Glomerular visceral epithelial cell (primary cell): Measurements from ENCODE around the gene SKI.

Experiments used
- DNase-seq: peaks from one replicate; pipeline ENCODE4 v3.0.0-alpha.2; 2016; ENCODE audit errors: extremely low spot score

SKI gene

DNA sequence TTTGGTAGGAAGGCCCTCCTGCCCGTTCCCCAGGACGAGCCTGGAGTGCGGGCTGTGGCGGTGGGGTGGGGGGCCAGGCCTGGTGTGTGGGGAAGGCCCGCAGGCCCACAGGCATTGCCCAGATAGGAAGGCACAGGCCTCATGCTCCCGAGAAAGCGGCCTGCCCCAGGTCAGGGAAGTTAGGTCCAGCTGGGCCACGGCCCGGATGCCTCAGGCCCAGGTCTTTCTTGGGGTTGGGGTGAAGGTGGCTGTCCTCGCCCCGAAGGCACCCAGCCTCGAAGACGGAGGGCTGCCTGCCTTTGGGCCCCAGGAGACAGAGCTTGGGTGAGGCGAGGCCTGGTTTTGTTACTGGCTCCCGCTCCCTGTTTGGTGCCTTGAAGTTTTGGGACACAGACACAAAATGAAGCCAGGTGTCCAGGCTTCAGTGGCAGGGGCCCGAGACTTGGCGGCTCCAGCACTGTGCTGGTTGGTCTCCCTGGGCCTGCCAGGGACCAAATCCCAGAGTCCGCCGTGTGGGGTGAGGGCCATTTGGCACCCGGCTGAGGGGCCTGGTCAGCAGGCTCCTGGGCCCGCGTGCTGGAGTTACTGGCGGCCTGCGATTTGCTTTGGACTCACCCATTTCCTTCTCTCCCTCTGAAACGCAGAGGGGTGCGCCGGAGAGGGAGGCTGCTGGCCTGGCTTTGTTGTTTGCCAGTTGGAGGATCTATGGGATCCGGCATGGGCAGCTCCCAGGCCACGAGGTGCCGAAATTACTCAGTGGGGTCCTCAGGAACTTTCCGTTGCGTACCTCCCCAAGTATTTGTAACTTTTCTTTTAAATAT, 2.0 kb downstream of the SKI start:
- DNase-seq, result peak; percentile 33

DNA sequence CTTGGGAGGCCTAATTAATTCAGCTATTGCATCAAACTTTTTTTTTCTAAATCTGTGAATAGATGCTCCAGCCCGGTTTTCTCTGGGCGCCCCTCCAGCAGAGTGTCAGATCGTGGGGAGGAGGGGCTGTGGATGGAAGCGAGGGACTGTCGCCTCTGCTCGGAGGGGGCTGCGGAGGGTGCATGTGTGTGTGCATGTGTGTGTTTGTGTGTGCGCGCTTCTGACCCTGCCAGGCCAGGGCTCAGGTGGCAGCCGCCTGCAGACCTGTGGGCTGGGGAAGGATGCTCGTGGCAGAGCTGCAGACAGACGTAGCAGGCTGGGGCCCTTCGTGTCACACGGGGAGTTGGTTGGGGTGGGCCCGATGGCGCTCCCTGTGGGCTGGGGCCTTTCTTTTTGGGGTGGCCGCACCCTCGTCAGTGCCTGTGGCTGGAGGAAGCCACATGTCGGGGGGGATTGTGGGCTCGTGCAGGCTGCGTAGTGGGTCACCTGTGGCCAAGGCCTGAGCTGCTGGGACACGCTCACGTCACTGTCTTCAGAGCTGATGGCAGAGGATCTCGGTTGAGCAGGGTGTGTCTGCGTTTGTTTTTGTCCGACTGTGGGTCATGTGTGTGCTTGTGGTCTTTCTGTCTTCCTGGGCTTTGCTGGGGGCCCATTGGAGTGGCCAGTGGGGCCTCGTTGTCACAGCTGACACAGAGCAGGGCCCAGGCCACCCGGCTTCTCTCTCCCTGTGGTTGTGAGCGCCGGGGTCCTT, 2.8 kb downstream of the SKI start:
- DNase-seq, result peak; percentile 22

DNA sequence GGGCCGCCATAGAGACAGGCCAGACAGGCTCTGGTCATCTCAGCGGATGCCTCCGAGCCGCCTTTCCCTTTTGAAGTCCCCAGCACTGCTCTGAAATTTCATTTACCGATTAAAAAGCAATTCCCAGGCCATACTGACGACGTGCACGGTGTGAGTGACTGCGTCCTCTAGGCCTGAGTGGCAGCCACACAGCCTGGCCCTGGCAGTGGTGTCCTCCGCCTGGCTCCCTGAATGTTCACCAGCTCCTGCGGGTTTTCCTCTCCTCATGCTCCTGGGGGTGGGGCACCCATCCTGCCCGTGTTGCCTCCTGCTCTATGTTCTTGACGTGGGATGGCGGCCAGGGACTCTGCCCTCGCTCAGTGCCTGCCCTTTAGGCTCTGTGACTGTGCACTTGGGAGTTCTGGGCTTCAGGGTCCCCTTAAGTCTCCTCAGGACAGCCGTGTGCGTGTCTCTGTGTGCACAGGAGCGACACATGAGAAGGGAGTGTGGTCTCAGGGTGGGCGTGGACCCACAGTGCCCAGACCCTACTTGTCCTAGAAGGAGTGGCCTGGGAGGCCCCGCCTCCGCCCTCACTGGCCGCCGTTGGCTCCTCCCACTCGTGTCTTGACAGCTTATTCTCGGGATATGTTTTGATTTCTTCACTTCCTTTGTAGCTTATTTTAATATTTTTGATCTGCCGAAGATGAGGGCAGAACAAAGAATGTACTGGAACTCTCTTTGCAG, 3.6 kb downstream of the SKI start:
- DNase-seq, result peak; percentile 71

DNA sequence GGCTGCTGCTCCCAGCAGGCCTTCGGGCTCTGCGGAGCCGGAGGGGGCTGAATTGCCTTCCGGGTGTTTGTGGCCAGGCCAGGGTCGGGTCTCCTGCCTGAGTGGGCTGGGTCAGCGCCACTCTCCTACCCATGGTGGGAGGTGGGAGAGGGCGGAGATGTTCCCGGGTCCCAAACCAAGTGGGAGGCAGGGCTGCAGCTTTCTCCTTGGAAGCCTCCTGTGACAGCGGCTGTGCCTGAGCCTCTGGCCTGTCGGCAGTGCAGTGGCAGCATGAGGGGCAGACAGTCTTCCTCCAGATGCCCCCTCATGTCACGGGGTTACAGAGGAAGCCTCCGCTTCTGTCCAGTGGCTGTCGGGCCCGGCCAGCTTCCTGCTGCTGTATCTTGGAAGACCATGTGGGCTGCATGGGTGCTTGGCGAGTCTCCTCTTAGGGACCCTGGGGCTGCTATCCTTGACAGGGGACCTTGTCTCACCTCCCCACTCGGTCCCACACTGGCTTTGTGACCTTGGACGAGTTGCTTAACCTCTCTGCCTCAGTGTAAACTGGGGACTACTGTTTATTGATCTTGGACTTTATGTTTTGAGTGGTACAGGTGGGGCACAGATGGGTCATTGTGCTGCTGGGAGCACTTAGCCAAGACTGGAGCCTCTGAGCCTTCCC, 4.3 kb downstream of the SKI start:
- no peak for DNase-seq

DNA sequence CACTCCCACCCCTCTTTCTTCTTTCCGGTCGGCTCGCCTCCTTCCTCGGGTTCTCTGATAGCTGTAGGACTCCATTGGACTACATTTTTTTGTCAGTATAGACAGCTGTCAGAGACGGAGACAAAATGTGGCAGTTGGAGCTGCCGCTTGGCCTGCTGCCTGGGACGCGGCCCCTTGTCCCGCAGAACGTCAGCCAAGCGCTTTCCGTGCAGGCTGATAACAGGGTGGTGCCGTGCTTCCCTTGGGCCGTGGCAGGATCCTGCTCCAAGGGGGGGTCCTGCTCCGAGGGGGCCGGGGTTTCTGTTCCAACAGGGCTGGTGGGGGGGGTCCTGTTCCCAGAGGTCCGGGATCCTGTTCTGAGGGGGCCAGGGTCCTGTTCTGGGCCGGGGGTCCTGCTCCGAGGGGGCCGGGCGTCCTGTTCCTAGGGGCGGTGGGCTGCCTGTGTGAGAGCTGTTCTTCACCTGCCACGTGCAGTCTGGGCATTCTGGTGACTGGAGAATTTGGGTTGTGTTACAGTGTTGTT, 4.9 kb downstream of the SKI start:
- DNase-seq, result no peak

DNA sequence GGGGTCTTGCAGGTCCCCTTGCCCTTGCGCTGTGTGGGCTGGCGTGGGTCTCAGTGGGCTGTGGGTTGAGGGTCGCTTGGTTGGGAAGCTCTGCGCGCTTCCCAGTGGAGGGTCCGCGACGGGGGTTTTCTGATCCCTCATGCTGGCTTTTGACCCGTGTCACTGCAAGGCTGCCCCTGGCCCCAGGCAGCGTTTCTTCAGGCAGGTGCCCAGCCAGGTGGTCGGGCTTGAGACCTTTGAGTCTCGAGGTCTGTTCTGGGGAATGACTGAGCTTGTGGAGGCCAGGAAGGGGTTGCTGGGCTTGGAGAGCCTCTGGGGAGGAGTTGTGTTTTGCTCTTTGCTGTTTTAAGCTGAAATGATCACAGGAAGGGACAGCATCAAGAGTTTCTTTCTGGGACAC, 5.3 kb downstream of the SKI start:
- no peak for DNase-seq

DNA sequence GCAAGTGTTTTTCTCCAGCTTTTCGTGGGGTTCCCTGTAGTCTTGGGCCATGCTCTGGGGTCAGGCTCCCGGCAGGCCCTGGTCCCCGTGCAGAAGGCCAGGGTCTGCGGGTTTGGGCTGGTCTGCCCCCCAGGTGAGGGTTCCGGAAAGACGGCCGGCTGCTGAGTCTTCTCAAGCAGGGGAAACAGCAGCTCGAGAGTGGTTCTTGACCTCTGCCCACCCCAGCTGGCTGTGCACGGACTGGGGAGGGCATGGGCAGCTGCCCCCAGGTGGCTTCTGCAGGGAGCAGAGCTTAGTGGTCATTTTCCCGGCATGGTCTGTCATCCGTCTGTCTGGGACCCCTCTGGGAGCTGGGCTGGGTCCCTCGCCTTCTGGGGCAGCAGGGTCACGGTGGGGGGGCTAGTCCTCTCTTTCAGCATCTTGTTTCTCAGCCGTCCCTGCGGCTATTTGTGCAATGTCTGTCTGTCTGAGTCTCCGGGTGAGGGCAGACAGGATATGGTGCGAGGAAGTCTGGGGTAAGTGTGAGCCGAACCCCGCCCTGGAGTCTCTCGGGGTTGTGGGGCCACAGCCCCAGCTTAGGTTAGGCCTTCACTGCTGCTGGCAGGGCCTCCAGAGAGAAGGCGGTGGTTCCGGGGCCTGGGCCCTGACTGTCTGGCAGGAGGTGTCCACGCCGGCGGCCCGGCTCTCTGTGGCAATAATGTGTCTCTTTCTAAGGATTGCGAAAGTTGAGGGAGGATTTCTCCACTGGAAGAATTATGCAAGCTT, 6.1 kb downstream of the SKI start:
- DNase-seq, result peak; percentile 78

DNA sequence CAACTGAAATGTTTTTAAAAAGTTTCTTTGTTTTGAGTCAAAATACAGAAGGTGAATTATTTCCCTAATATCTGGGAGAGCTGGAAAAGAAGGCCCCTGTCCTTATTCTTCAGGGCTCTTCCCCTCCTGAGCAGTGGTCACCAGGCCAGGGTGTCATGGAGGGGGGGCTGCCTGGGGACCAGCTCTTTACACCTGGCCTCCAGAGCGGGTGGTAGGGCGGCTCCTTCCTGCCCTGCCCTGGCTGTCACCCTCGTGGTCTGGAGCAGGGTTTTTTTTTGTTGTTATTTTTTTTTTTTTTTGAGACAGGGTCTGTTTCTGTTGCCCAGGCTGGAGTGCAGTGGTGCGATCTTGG, 6.6 kb downstream of the SKI start:
- no peak for DNase-seq

DNA sequence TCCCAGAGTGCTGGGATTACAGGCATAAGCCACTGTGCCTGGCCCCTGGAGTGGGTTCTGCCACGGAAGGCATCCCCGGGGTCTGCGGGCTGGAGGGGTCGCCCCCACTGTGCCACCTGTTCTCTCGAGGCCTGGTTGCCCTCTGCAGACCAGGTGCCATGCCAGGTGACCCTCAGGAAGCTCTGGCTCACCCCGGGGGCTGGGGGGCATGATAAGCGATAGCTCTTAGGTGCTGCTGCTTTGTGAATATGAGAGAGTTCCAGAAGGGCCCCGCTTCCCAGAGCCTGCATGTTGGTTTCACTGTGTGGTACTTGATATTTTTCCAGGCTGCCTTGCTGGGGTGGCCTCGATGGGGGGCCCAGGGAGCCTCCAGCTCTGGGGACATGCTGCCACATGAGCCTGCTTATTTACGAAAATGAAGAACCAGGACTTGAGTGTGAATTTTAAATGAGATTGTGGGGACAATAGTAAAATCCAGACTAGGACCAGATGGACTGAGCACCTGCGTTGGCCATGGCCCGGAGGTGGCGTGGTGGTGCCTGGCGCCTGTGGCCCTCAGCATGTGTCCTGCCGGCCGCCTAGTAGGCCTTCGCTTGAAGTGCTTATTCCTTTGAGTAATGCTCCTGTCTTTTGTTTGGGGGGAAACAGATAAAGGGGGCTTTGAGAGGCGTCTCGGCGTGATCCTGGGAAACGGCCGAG, 7.3 kb downstream of the SKI start:
- DNase-seq, result no peak

DNA sequence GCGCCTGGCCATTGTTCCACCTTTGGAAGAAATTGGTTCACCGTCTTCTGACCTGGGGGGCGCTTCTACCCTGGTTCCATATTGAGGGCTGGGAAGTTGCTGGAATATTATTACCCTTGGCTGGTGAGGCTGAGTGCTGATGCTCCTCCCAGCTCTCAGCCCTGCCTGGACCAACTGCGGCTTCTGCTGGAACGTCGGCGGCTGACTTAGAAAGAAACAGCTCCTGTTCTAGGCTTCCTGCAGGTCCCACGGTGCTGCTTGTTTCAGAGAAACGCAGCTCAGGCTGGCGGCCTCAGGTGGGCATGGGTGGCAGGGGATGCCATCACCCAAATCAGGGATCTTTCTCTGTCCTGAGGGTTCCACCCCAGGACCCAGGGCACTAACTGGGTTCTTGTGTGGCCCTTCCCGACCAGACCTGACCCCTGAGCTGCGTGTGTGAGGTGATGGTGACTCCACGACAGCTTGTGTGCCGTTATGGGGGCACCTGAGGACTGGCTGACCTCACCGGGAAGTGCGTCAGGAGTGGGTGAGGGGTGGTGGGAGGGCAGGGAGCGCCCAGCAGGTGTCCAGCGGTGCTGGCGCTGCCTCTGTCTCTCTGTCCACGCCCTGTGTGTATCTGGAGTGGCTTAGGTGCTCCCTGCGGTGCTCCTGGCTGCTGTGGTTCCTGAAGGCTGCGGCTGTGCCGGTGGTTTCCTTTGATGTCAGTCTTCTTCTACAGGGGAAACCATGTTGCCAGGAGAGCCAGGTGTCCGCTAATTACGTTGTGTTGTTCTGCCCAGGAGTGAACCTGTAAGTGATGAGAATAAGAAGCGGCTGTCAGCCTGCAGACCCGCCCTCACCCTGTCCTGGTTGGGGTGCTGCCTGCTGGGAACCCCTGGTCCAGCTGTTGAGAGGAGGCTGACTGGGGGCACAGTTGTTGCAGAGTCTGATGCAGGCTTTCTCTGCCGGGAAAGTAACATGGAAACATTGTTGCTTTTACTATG, 8.9 kb downstream of the SKI start:
- no peak for DNase-seq

DNA sequence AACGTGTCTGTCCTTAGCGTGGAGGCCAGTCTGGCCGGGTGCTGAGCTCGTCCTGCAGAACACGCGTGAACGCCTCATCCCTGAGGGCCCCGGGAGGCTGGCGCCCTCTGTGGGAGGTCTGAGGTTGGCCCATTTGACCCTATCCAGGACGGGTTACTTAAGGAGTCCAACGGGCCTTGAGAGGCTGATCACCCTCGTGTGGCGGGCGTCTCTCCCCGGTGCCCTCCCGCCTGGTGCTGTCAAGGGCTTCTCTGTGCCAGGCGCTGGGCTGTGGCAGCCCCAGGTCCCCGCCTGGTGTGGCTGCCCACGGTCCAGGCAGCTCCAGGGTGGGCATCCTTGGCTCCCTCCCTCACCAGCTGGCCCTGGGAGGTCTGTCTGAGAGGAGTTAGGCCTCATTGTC, 9.7 kb downstream of the SKI start:
- peak; percentile 19 for DNase-seq

DNA sequence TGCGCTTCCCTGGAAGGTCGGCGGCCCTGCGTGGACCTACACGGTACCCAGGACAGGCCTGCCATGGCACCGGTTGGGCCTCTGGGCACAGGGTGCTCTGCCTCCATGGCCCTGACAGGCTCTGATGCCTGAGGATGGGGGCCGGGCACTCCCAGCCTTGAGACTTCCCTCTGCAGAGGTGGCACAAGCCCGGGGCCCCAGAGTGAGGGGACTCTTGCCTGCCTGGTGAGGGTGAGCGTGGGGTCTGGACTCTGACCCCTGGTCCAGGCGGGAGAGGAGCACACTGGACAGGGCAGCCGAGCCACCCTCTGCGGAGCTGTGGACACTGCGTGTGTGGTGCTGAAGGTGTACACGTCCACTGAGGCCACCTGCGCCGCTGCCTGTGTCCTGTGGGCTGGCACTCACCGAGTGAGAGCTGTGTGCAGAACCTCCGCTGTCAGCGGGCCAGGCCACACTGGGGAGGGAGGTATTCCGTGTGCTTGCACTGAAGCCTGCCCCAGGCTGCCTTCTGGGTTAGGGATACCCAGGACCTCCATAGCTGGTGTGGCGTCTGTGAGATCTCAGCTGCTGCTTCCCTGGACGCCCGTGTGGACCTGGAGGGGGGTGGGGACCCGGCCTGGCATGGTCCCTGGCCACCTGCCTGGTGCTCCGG, 10.4 kb downstream of the SKI start:
- no peak for DNase-seq

DNA sequence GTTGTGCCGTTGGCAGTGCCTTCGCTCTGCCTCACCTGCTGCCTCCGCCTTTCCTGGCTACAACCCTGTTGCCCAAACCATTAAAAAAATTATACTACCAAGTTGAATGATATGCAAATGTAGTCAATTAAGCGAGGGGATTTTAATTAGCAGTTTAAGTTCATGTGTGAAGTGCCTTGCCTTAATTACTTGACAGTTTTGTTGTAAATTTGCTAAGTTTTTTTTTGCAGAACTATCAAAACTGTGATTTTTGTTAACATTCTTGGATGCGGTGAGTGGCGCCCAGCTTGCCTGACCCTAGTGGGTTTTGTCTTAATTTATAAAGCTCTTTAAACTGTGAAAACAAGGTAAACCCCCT, 10.9 kb downstream of the SKI start:
- no peak for DNase-seq

DNA sequence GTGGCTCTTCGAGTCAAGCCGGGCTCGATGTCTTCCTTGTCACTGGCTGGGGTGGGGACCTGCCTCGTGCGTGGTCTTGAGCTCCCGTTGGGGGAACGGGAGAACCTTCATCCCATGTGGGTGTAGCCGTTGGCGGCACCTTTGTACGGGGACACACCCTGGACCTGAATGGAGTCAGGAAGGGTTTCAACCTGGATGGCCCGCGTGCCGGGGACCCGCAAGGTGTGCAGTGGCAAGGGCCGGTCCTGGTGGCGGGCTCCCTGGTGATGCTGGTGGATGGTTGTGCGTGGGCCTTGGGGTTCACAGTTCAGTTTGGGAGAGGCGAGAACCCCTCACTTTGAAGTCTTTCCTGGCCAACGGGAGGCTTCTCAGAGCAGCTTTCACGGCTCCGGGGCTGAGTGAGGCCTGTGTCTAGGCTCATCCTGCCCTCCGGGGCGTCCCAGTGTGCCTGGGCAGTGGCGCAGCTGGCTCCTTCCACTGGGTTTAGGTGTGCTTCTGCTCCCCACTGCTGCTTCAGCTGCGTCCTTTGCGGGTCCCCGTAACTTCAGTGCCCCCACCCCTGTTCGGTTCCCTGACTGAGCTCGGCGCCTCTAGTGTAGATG, 11.4 kb downstream of the SKI start:
- no peak for DNase-seq

DNA sequence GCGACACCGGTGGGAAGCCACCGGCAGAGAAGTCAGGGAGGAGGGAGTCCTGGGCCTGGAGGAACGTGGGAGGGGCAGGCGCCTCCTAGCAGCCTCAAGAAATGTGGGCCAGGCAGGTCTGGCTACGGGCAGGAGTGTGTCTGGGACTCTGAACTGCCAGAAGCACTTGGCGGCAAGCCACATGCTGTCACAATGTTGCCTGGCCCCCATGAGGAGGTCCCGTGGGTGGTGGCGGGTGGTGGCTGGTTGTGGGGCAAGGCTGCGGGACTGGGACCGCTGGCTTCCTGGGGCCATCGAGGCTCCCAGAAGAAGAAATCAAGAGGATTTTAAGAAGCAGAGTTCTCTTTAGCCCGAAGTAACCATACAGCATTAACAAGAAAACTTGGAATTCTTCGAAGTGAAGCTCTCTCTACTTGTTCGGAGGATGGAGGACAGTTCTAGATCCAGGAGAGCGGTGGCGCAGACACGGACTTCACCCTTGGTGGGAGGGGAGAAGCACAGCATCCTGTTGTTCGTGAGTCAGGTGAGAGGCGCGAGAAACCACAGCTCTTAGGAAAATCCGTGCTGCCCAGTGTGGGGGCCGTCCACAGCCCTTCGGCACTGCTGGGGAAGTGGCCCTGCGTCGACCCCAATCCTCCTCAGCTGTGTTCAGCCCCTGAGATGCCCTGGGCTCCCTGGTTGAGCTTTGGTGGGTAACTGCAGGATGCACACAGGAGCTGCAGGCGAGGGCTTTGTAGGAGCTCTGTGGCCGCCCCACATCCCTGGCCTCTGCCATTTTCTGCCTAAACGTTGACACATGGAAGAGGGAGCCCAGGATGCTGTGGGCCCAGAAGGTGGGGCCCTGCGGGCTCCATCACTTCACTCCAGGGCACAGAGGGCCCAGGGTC, 12.4 kb downstream of the SKI start:
- peak; percentile 80 for DNase-seq

DNA sequence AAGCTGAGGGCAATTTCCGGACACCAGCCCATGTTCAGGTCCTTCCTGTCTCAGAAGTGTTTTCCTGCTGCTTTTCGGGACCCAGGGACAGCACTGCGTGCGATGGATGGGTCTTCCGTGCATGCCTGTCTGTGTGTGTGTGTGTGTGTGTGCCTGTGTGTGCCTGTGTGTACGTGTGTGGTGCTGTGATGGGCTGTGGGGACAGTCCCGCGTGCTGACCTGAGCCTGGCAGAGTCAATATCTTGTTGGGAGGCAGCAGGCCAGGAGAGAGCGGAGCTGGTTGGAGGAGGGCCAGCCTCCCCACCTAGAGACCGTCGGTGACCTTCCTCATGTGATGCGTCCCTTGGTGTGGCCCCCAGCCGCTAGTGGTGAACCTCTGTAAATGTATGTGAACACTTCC, 13.7 kb downstream of the SKI start:
- no peak for DNase-seq
